CD4-positive, alpha-beta T cell treated with Interleukin-15 for 4 hours (primary cell): ENCODE results near the gene MTA1.

Experiments
- DNase-seq: peaks from one replicate; pipeline ENCODE4 v3.0.0-alpha.2; 2020; ENCODE audit warnings: low spot score

The MTA1 gene

DNA sequence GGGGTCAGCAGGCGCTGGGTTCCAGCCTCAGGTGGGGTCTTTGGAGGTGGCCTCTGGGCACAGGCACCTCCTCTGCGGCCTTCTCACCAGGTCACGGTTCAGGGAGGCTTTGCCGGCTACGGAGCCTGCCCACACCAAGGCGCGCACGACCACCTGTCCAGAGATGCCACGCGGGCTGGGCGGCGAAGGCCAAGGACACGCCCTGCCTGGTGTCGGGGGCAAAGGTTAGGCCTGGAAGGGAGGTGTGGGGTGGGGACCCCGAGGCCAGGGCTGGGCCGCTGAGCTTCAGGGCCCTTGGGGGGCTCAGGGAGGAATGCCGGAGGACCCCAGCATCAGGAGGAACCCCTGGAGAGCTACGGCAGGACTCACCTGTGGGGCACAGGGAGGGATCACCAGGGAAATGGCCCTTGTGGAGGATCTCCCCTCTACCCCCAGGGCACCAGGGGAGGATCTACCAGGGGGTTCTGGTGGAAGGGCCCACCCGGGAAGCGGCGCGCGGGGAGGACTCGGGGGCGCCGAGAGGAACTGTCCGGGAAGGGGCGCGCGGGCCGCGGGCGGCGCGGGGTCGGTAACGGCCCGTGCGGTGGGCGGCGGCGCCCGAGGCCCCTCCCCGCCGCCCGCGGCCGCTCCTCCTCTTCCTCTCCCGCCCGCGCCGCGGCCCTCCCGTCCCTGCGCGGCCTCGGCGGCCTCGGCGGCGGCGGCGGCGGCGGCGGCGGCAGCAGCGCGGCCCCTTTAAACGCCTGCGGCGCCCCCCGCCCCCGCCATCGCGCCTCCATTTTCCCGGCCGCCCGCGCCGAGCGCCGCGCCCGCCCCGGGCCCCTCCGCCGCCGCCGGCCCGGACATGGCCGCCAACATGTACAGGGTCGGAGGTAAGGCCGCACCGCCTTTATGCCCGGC lies at the start of gene MTA1:
Gene MTA1 (plus strand): TSS at position 633 of the 897 bp plus-strand sequence. CDS start 209 bp downstream, at position 842.
- DNase-seq, result peak; percentile 28

- DNase-seq, result no peak
Measured at GRCh38 chr14:105374389-105374788, 45.2 kb upstream of the MTA1 start.

- peak; percentile 17 for DNase-seq
Measured at GRCh38 chr14:105375635-105376057, 44.0 kb upstream of the MTA1 start.

DNA sequence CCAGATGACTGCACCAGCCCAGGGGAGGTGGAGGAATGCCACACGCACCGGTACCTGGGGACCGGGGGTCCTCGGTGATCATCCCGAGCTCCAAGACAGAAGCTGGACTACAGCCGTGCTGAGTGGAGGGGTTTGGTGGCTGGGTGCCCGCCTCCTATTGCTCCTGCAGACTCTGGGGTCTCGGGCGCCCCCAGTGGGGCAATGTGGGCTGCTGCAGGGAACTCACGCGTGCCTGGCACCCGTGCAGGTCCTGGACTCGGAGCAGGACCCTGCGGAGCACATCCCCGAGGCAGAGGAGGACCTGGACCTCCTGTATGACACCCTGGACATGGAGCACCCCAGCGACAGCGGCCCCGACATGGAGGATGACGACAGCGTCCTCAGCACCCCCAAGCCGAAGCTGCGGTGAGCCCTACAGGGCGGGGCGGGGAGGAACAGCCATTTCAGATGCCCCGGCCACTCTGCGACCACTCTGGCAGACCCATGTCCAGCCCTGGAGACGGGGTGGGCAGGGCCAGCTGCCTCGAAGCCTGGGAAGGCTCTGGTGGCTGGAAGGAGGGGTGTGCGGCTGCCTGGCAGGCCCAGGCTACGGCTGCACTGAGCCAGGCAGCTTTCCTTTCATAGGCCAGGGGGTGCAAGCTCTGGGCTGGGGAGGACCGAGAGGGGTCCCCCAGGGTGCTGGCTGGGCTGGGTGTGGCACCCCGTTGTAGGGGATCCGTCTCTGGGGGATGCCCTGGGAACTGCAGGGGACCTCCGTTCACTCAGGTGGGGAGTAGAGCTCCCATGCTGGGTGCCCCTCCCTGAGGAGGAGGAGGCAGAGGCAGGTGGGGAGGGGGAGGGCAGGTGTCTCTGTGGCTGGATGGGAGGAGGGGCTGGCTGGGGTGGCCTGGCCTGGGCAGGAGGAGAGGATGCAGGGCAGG lies 42.8 kb upstream of the MTA1 start:
- no peak for DNase-seq

GRCh38 chr14:105377555-105378182 lies 42.0 kb upstream of the MTA1 start:
- DNase-seq, result no peak

- no peak for DNase-seq
Measured at GRCh38 chr14:105378199-105378598, 41.4 kb upstream of the MTA1 start.

GRCh38 chr14:105378873-105379685 lies 40.5 kb upstream of the MTA1 start:
- DNase-seq, result no peak

- no peak for DNase-seq
Measured at GRCh38 chr14:105379946-105380345, 39.7 kb upstream of the MTA1 start.

DNA sequence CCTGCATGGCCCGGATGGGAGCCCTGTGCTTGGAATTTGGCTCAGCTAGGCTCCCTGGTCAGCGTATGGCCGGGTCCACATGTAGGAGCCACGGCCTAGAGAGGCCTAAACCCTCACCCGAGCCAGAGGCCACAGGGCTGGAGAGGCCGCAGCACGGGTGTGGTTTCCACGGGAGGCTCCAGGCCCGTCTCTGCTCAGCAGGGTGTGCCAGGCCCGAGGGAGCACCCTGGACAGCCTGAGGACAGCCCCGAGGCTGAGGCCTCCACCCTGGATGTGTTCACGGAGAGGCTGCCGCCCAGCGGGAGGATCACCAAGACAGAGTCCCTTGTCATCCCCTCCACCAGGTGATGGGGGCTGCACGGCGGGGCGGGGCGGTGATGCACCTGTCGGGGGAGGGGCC lies 38.9 kb upstream of the MTA1 start:
- no peak for DNase-seq

- DNase-seq, result no peak
Measured at GRCh38 chr14:105381446-105382342, 37.9 kb upstream of the MTA1 start.

DNA sequence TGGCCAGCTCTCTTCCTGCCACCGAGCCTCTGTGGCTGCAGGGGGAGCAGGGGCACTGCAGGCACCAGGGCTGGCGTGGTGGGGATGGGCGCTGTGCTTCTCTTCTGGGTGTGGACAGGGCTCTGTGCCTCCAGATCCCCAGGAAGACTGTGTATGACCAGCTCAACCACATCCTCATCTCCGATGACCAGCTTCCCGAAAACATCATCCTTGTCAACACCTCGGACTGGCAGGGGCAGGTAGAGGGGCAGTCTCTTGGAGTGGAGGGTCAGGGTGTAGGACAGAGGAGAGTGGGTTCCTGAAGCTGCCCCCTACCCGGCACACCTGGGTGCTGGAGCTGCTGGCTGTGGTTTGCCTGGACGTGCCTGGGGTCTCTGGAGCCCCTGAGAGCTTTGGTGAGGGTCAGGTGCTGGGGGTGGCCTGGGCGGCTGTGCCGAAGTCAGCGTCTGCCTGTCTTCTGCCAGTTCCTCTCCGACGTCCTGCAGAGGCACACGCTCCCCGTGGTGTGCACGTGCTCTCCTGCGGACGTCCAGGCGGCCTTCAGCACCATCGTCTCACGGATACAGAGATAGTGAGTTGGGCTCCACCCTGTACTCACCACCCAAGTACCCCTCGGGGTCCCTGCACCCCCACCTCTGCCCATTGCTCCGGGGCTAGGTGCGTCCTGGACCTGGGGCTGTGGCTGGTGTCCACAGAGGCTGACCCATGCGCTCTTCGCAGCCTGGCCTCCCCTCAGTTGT lies 37.1 kb upstream of the MTA1 start:
- no peak for DNase-seq

GRCh38 chr14:105383083-105383730 lies 36.4 kb upstream of the MTA1 start:
- DNase-seq, result no peak

DNA sequence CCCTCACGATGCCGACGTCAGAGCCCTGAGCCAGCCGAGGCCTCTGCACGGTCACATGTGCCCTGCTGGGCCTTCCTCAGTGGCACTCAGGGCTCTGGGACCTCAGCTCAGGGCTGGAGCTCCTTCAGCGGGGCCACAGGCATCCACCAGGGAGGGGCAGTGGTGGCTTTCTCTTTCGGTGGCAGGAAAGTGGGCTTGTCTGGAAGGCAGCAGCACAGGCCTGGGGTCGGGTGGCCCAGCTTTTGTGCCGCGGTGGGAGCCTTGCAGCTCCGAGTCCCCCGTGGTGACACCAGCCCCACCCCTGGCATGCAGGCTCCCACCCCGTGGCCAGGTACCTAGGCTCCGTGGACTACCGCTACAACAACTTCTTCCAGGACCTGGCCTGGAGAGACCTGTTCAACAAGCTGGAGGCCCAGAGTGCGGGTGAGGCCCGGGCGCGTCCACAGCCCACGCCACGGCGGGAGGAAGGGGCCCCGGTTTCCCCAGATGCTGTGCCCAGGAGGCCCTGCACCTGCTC lies 35.5 kb upstream of the MTA1 start:
- DNase-seq, result no peak

DNA sequence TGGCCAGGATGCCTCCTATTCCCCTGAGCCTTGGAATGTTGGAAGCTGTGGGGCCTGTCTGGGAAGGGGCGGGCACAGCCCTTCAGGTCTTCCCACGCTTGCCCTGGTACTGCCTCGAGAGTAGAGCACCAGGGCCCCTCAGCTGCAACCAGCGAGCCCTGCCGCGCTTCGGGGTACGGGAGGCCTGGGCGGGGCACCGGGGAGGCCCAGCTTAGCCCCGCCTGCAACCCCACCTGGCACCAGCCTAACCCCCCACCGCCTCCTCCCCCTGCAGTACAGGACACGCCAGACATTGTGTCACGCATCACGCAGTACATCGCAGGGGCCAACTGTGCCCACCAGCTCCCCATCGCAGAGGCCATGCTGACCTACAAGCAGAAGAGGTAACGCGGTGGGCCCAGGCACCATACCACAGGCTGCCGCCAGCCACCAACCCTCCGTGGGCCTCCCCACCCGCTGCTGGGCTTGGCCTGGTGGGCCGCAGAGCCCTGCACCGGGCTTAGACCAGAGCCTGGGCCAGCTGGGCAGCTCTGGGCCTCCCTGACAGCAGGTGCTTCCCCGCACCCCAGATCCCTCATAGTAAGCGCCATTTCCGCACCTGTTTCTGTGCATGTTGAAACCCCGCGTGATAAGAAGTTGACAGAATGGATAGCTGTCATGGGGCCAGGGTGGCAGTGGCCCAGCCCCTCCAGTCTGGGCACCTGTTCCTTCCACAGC lies 34.9 kb upstream of the MTA1 start:
- DNase-seq, result no peak

DNA sequence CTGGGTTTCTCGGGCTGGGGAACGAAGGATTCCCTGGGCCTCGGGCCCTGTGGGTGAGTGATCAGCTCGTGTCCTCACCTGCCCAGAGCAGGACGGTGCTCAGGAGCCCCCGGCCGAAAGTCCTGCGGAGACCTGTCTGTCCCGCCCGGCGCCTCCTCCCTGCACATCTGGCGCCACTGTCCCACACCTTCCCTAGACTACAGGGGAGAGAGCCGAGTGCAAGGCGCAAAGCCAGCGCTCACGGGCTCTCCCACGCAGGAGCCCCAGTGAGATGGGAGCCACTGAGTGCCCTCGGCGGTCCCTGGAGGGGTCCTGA lies 34.3 kb upstream of the MTA1 start:
- DNase-seq, result no peak

- DNase-seq, result no peak
Measured at GRCh38 chr14:105385698-105386365, 33.8 kb upstream of the MTA1 start.

DNA sequence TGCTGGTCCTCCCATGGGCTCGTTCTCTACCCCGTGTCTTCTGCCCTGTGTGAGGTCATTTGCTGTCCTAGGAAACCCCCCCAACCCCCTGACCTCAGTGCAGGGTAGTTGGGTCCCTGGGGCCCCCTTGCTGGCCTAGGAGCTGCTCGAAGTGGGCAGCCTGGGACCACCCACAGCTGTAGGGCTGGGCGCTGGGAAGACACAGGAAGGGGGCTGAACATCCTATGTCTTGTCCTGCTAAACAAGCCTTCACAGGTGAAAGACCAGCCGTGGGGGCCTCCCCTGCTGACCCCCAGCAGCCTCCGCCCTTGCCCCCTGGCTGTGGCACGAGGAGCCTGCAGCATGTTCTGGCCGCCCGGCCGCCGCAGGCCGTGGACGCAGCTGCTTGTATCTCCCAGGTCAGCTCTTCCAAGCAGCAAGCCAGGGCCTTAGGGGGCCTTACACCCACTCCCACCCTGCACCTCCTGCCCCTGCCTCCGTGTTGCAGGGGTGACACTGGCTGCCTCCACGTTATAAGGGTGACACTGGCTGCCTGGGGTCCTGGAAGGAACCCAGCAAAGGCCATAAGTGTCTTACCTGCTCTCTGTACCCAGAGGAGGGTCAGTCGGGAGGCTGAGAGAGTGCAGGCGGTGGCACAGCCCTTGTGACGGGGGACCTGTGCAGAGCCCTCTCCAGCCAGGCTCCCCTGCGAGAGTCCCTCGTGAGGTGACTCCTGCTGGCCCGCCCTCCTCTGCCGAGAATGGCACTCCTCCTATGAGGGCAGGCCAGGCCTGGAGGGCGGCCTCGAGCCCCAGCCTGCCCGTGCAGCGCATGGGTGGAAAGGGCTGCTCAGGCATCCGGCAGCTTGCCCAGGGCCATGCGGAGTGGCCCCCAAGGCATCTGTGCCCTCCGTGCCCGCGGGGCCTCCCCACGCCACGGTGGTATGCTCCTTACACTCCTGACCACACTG lies 32.8 kb upstream of the MTA1 start:
- DNase-seq, result no peak
